HuH-7 (cell line): Measurements from ENCODE around the gene KIF14.
A peak's percentile ranks its signal among the peaks of the same experiment; 100 is the strongest.

Experiments
- DNase-seq: peaks from one replicate; pipeline ENCODE4 v3.0.0; 2011; ENCODE audit warnings: low spot score

The KIF14 gene, protein sequence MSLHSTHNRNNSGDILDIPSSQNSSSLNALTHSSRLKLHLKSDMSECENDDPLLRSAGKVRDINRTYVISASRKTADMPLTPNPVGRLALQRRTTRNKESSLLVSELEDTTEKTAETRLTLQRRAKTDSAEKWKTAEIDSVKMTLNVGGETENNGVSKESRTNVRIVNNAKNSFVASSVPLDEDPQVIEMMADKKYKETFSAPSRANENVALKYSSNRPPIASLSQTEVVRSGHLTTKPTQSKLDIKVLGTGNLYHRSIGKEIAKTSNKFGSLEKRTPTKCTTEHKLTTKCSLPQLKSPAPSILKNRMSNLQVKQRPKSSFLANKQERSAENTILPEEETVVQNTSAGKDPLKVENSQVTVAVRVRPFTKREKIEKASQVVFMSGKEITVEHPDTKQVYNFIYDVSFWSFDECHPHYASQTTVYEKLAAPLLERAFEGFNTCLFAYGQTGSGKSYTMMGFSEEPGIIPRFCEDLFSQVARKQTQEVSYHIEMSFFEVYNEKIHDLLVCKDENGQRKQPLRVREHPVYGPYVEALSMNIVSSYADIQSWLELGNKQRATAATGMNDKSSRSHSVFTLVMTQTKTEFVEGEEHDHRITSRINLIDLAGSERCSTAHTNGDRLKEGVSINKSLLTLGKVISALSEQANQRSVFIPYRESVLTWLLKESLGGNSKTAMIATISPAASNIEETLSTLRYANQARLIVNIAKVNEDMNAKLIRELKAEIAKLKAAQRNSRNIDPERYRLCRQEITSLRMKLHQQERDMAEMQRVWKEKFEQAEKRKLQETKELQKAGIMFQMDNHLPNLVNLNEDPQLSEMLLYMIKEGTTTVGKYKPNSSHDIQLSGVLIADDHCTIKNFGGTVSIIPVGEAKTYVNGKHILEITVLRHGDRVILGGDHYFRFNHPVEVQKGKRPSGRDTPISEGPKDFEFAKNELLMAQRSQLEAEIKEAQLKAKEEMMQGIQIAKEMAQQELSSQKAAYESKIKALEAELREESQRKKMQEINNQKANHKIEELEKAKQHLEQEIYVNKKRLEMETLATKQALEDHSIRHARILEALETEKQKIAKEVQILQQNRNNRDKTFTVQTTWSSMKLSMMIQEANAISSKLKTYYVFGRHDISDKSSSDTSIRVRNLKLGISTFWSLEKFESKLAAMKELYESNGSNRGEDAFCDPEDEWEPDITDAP (N-terminal part only)

DNA sequence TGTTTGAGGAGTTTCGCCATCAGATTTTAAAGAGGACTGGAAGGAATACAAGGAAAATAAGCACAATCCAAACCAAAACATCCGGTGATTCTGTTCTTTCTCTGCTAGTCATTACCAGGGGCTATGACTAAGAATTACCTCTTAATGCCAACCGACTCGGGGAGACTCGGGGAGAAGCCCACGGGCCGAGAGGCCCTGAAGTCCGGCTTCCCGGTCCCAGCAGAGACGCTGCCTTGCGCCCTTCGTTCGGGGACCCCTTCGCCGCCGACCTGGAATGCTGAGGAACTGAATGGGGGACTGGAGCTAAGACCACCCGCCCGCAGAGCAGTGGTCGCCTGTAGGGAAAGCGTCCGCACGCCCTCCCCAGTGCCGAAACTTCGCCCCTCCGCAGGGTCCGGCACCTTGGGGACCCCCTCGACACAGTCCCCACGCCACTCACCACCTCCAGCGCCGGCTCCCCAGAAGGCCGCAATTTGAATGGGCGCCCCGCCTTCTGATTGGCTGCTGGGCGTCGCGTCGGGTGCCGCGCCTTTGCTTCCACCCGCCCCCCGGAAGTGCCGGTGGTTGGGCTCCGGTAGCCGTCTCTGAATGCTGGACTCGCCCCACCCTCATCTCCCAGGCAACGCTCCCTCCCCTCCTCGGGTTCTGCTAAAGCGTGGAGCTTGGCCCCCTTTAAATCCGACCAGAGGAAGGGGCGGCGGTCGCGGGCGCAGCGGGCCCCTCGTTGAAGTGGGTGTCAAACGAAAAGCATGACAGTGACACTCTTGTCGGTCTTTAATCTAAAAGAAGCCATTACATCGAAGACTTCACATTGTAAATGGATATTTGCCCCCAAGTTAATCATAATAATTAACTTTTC lies at the start of gene KIF14:
Gene KIF14, minus strand, starts transcription at position 479 of the 859 bp plus-strand sequence. CDS start 2,028 bp downstream, outside the sequence.
- peak; percentile 94 for DNase-seq

DNA sequence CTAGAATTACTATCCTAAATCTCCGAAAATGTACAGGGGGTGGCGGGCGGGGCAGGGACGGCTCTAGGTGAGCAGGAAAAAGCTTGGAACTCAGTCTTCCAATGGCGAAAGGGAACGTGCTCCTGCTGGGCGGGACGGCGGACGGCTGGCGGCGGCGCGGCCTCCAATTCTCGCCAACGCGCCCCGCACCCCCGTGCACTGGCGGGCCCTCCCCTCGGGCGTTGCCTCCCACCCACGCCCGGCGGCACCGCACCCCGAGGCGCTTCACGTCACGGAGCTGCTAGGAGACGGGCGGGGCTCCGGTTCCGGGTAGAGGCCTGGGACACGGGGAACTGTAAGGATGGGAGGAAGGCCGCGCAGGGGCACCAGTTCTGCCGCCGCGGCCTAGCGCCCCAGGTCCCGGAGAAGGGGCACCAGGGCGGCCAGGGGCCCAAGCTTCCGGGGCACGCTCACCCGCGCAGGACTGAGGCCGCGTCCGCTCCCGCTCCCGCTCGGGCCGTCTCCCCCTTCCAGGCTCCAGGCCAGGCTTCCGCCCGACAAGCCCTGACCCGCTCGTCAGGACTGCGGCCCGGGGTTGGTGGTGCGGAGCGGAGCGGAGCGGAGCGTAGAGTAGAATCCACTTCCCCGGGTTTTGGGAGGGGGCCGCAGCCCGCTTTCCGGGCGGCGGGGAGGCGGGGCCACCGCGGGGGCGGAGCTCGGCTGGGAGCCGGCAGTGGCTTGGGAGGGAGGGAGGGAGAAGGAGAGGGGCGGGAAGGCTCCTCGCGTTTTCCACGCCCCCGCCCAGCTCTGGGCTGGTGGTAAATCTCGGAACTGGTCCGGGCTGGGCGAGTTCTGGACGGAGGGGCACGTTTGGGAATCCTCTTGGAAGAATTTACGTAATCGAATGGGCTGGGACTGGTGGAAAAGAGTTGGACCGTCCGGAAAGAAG lies 49.0 kb upstream of the KIF14 start, which contains the start of gene DDX59:
Gene DDX59, minus strand, starts transcription at position 594 of the 928 bp plus-strand sequence. CDS start 3,167 bp downstream, outside the sequence.
- DNase-seq: peak; percentile 85

DNA sequence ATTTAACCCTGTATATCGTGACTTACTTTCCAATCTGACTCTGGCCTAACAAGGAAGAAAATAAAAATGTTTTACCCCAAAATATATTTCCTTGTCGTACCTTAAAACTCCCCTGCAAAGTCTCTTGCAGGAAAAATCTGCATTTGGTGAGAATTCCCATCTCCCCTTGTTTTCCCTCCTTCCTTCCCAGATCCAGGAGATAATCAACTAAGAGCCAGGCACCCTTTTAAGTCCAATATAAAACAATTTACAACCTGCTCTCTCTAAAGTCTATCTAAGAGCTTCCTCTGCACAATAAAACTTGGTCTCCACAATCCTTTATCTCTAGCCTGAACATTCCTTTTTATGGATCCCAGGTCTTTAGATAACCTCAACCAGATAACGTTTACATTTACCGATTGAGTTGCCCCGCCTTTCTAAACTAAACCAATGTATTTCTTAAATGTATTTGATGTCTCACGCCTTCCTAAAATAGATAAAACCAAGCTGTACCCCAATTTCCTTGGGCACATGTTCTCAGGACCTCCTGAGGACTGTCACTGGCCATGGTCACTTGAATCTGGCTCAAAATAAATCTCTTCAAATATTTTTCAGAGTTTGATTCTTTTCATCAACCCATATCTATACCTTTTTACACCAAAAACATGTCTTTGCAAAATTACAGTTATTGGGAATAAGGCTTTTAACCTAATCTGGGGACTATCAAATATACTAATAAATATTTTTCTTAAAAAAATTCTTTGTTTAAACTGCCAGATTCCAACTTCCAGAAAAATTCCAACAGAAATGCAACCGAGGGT lies 48.2 kb upstream of the KIF14 start:
- no peak for DNase-seq

DNA sequence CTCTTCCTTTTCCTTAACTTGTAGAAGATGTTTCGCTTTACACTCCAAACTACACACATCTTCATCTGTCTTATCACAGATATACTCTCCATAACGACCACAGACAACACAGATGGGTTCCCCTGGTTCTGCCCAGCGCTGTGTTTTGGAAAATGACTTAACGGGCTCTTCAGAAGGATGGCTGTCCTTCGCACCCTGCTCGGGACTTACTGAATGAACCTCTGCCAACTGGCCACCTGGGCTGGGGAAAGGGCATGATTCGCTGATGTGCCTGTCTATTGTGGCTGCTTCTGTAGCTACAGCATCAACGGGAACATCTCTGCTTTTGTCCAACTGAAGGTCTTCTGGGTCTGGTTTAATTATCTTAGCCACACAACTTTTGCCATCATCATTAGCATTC lies 45.8 kb upstream of the KIF14 start:
- no peak for DNase-seq

DNA sequence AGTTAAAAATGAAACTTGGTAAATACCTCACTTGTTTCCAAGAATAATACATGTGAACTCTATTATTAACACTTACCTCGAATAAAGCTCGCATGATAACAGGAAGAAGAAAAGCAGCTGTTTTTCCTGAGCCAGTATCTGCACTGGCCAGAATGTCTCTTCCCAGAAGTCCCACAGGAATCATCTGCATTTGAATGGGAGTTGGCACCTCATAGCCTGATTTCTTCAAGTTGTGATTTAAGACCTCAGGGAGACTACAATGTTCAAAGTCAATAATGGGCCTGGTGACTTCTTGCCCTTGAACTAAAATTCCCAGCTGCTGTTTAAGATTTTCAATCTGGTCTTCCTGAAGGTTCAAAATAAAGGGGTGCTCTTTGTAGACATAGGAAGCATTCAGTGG lies 45.3 kb upstream of the KIF14 start:
- DNase-seq: no peak

DNA sequence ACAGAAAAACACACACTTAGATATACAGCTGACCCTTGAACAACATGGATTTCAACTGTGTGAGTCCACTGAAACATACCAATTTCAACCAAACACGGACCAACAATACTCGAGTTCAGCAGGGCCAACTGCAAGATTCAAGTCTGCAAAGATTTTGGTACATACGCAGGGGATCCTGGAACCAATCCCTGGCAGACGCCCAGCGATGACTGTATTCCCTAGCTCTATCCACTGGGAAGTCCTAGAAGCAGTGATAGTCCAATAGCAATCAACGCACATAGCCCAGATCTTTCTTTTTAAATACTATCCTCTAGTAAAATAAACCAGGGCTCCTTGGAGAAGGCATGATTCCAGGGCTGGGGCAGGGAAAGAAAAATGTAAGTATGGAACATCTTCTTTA lies 40.2 kb upstream of the KIF14 start:
- DNase-seq: no peak

DNA sequence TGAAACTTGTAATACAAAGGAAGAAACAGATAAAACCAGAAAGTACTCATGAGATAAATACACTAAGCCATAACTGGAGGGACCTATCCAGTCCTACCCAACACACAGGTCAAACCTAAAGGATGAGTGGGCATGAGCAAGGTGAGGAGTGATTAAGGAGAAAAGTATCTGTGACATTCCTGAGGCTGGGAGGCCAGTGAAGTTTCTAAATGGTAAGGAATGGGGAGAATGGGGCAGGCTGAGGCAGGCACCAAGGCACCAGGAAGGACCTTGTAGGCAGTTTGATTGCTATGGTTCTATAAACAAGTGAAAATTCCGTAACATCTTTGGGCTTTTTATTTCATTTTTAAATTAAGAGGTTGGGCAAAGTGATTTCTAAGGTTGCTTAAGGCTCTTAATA lies 38.7 kb upstream of the KIF14 start:
- DNase-seq: no peak

DNA sequence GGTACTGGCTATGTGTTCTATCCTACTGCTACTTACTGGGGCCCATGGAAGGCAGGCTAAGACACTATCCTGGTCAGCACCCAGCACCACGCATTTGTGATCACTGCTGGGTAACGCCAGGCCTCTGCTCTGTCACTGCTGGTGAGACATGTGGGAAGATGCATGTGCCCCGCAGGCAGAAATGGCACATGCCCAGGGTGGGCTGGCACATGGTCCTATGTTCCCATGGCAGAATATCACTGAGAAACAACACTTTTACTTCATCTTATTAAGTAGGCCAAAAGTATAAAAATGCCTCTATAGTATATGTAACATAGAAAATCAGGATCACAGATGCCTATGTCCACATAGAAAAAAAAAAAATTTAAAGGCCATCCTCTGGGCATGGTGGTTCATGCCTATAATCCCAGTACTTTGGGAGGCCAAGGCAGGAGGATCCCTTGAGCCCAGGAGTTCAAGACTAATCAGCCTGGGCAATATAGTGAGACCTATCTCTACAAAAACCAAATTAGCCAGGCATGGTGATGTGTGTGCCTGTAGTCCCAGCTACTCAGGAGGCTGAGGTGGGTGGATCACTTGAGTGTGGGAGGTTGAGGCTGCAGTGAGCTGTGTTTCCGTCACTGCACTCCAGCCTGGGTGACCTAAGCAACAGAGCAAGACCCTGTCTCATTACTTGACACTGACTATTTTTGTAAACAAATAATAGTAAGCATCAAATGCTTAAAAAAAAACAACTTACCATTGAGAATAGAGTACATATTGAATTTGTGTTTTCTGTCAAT lies 37.7 kb upstream of the KIF14 start:
- DNase-seq: no peak

DNA sequence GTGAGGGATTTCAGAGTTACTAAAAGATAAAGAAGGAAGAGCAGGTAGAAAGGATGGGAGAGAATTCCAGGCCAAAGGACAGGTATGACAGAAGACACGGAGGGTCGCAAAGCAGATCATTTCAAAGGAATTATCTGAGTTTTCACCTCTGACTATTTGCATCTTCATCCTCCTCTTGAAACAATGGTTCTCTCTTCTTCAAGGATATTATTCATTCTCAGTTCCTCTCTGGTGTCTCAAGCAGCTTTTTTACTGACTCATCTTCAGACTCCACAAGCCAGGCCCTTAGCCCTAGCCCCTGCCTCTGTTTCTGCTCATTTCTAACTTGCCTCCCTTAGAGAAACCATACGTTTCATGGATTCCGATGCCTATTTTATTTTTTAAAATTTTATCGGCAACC lies 34.1 kb upstream of the KIF14 start:
- DNase-seq: no peak

DNA sequence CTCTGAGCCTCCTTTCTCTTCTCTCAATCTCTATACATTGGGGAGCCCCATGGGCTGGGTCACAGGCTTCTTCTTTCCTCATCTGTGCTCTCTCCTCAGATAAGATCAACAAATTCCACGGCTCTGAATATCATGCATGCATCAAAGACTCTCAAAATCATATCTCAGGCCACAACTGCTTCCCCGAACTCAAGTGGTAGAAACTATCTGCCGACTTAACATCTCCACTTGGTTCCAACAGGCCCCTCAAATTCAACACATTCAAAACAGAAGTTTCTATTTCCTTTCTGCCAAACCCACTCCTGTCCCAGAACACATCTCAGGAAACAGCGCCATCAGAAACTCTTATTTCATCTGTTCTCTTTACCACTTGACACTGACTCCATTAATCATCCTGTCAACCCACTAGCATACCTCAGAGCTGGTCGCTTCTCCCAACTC lies 32.5 kb upstream of the KIF14 start:
- DNase-seq: no peak

DNA sequence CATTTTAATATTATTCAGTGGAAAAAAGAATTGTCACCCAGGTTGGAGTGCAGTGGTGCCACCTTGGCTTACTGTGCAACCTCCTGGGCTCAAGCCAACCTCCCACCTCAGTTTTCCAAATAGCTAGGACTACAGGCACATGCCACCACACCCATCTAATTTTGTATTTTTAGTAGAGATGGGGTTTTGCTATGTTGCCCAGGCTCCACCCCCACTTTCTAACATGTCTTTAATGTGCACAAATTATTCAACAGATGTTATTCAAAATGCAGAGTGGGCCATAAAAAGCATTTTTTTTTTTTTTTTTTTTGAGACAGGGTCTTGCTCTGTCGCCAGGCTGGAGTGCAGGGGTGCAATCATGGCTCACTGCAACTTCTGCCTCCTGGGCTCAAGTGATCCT lies 31.8 kb upstream of the KIF14 start:
- no peak for DNase-seq

DNA sequence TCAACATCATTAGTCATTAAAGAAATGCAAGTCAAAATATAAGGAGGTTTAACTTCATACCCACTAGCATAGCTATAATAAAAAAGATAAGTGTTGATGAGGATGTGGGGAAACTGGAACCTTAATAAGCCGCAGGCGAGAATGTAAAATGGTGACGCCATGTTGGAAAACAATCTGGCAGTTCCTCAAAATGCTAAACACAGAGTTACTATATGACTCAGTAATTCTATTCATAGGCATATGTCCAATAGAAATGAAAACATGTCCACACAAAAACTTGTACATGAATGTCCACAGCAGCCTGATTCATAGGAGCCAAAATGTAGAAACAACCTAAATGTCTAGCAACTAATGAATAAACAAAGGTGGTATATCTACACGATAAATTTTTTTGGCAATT lies 26.0 kb upstream of the KIF14 start:
- DNase-seq: no peak

DNA sequence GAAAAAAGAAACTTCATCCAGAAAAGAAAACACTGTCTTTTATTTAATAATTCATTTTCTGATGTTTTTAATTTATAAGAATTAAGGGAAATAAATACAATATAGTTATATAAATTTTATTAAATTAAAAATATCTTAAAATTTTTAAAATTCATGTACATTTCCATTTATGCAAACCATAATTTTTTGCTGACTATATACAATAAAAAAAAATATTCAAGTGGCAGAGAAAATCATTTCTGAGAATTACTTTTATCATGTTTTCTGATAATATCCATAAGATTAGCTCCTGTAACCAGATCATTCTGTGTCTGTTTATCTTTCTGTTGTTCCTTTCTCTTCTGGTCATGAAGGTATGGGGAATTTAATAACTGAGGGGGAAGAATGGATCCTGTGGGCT lies 23.5 kb upstream of the KIF14 start:
- DNase-seq: no peak

DNA sequence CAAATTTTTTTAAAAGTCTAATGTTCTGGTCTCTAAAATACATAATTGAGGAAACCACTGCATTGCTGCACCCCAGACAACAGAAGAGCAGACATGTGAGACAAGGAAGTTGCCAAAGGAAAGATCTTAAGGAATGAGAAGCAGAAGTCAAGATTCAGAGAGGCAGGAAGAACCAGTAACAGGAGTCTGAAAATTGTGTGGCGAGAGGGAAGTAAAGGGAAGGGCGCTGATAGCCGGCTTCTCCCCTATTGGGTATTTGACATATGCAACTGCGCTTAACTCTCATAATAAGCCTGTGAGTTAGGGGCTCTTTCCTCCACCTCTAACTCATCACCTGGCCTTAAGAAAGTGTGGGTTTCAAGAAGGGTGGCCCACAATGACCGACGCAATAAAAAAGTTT lies 21.9 kb upstream of the KIF14 start:
- no peak for DNase-seq

DNA sequence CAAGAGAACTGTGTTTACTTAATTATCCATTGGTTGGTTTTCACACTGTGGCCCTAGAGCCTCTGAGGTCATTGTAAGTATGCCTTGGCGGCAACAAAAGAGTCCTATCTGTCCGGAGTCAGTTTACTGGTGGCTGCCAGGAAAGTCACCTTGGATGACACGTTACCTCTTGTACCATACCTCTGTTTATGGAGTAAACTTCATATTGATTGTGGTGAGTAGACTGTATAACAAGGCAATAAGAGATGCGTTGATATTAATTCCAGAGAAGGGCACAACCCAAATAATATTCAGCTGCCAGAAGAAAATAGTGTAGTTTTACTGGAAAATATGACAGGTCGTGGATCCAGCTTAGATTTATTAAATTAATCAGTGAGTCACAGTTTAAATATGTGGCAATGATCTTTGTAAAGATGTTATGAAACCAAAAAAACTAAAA lies 20.4 kb upstream of the KIF14 start:
- DNase-seq: no peak

DNA sequence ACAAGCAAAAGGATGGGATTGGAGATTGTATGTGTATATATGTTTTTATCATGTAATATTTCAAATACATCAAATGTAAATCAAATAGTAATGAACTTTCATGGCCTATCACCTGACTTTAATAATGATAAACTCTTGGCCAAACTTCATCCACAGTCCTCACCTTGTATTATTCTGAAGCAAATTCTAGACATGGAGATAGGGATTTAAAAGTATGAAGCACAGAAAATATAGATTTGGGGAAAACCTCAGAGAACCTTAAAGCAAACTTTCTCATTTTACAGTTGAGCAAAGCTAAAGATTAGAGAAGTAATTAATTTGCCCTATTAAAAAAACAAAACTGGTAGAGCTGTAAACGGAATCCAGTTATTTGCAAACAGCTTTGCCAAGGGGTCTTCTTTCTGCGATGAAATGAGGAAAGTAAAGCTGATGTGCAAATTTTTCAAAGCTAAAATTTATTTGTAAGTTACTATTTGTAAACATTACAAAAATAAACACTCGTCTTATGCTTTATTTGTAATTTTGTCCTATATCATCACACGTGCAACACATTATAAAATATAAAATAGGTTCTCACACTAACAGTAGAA lies 19.9 kb upstream of the KIF14 start:
- DNase-seq: no peak

DNA sequence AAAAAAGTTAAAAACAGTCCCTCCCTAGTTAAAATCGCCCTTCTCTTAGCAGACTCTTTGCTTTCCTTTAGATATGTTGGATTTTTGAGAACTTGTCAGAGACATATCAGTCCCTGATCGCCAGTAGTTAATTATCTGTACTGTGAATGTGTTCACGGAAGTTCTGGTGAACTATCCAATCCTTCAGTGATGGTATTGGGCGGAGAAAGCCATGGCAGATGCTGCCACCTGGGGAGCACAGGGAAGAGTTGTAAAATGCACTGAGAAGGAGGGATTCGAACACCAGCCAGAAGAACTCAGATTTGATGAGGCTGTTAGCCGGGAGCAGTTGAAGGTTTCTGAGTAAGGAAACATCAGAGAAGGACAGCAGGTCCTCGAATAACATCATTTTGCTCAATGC lies 17.5 kb upstream of the KIF14 start:
- DNase-seq: no peak

DNA sequence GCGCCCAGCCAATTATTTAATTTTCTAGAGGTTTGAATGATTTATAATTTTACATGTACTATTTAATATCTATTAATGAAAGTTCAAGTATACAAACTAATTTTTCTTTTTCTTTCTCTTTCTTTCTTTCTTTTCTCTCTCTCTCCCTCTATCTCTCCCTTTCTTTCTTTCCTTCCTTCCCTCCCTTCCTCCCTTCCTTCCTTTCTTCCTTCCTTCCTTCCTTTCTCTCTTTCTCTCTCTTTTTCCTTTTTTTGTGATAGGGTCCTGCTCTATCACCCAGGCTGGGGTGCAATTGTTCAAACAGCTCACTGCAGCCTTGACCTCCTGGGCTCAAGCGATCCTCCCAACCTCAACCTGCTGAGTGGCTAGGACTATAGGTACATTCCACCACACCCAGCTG lies 16.1 kb upstream of the KIF14 start:
- DNase-seq: no peak
